IMR-90 (cell line): ENCODE measurements around the gene TNK2. TPM values are rescaled to one million over a fixed set of nuclear protein-coding genes. Genes with fewer than 3 reads are reported as not detected.

Experiments
- ATAC-seq: fragments of 200-7000 bp; cut with Tn5 transposase; 2 replicates; pipeline ENCODE4 v1.9.1; 2020; ENCODE audit warnings: low read depth, mild to moderate bottlenecking, moderate library complexity
- BruUV-seq: library from RNA; stranded (reverse); fragments of 400-500 nt; replicated peaks from 2 replicates; lab custom pipeline; 2021; lab: Mats Ljungman, UMichigan
- CTCF ChIA-PET: fragments of 300-600 bp; formaldehyde crosslinking; extraction: SDS; loops from one replicate; lab custom pipeline; 2021; ENCODE audit warnings: antibody characterized with exemption; lab: Yijun Ruan, JAX
- POLR2A ChIA-PET: fragments of 300-600 bp; sonication (Branson Sonifier 250); formaldehyde crosslinking; loops from one replicate; lab custom pipeline; 2022; ENCODE audit warnings: antibody characterized with exemption; ENCODE audit not compliant: unreplicated experiment; lab: Charles Lee
- DNase-seq: peaks from one replicate; pipeline ENCODE4 v3.0.0; 2013
- H2AFZ ChIP-seq: replicated peaks from 2 replicates; pipeline ENCODE3; 2013; ENCODE audit warnings: low read length, mild to moderate bottlenecking; ENCODE audit not compliant: poor library complexity
- H2AK5ac ChIP-seq: 2 replicates; pipeline ENCODE4 v1.6.1; 2013; ENCODE audit warnings: low read depth, low read length, inconsistent platforms
- H2AK9ac ChIP-seq: replicated peaks from 2 replicates; pipeline ENCODE3; 2013; ENCODE audit warnings: mild to moderate bottlenecking, low read depth, low read length, moderate library complexity; ENCODE audit not compliant: poor library complexity
- H2BK120ac ChIP-seq: 2 replicates; pipeline ENCODE4 v1.6.1; 2013; ENCODE audit warnings: low read depth, low read length, inconsistent platforms
- H2BK15ac ChIP-seq: 3 replicates; pipeline ENCODE4 v1.6.1; 2013; ENCODE audit warnings: low read depth, low read length, inconsistent platforms
- H2BK20ac ChIP-seq: 2 replicates; pipeline ENCODE4 v1.6.1; 2013; ENCODE audit warnings: low read depth, mild to moderate bottlenecking, inconsistent platforms, low read length, moderate library complexity
- H2BK5ac ChIP-seq: 2 replicates; pipeline ENCODE4 v1.6.1; 2013; ENCODE audit warnings: mild to moderate bottlenecking, low read depth, low read length, inconsistent platforms; ENCODE audit not compliant: poor library complexity, severe bottlenecking
- H3K14ac ChIP-seq: replicated peaks from 2 replicates; pipeline ENCODE4 v1.6.1; 2013; ENCODE audit warnings: low read depth, low read length, inconsistent platforms
- H3K18ac ChIP-seq: 2 replicates; pipeline ENCODE4 v1.6.1; 2013; ENCODE audit warnings: low read depth, low read length, control low read depth
- H3K23ac ChIP-seq: 2 replicates; pipeline ENCODE4 v1.6.1; 2013; ENCODE audit warnings: low read depth, low read length, inconsistent platforms
- H3K27ac ChIP-seq: 2 replicates; pipeline ENCODE4 v1.5.1; 2013; ENCODE audit warnings: mild to moderate bottlenecking, control low read depth, low read length; ENCODE audit not compliant: insufficient read depth
- H3K27me3 ChIP-seq: 2 replicates; pipeline ENCODE4 v1.6.1; 2013; ENCODE audit warnings: low read length; ENCODE audit not compliant: control insufficient read depth, insufficient read depth
- H3K36me3 ChIP-seq: 2 replicates; pipeline ENCODE4 v1.6.1; 2013; ENCODE audit warnings: low read length, mixed read lengths; ENCODE audit not compliant: control insufficient read depth, insufficient read depth
- H3K4ac ChIP-seq: 2 replicates; pipeline ENCODE4 v1.6.1; 2013; ENCODE audit warnings: low read depth, low read length, inconsistent platforms
- H3K4me1 ChIP-seq: 2 replicates; pipeline ENCODE4 v1.6.1; 2013; ENCODE audit warnings: low read length, mixed read lengths; ENCODE audit not compliant: control insufficient read depth, insufficient read depth
- H3K4me2 ChIP-seq: 2 replicates; pipeline ENCODE4 v1.6.1; 2013; ENCODE audit warnings: low read depth, mild to moderate bottlenecking, control low read depth, low read length, moderate library complexity
- H3K4me3 ChIP-seq: 2 replicates; pipeline ENCODE4 v1.5.1; 2013; ENCODE audit warnings: low read depth, mild to moderate bottlenecking, control low read depth, low read length, moderate library complexity; ENCODE audit not compliant: insufficient read depth
- H3K56ac ChIP-seq: 2 replicates; pipeline ENCODE4 v1.6.1; 2013; ENCODE audit warnings: low read length, inconsistent platforms; ENCODE audit not compliant: insufficient read depth; ENCODE audit errors: extremely low read depth
- H3K79me1 ChIP-seq, 2 experiments: 2 replicates each; pipeline ENCODE4 v1.6.1; 2013; ENCODE audit warnings: low read length in 2 of 2, inconsistent platforms in 1 of 2, low read depth in 1 of 2
- H3K9ac ChIP-seq: 2 replicates; pipeline ENCODE4 v1.6.1; 2013; ENCODE audit warnings: low read depth, low read length, control low read depth
- H3K9me1 ChIP-seq: 2 replicates; pipeline ENCODE4 v1.6.1; 2013; ENCODE audit warnings: low read length, inconsistent platforms; ENCODE audit not compliant: insufficient read depth
- H3K9me3 ChIP-seq: 2 replicates; pipeline ENCODE4 v1.6.1; 2013; ENCODE audit warnings: low read length; ENCODE audit not compliant: control insufficient read depth, insufficient read depth
- H4K20me1 ChIP-seq: 2 replicates; pipeline ENCODE4 v1.6.1; 2013; ENCODE audit warnings: low read length, inconsistent platforms; ENCODE audit not compliant: insufficient read depth
- H4K5ac ChIP-seq: 2 replicates; pipeline ENCODE4 v1.6.1; 2013; ENCODE audit warnings: mild to moderate bottlenecking, low read depth, low read length, control low read depth
- H4K8ac ChIP-seq, 2 experiments: 2 replicates each; pipeline ENCODE4 v1.6.1; 2013; ENCODE audit warnings: low read depth in 2 of 2, low read length in 2 of 2, control low read depth in 1 of 2, inconsistent platforms in 1 of 2
- H4K91ac ChIP-seq: 2 replicates; pipeline ENCODE4 v1.6.1; 2013; ENCODE audit warnings: low read depth, low read length, inconsistent platforms; ENCODE audit not compliant: insufficient read depth
- BHLHE40 ChIP-seq: fragments of 150-350 bp; IDR thresholded peaks from 2 replicates; pipeline ENCODE4 v1.6.1; 2016; ENCODE audit warnings: mild to moderate bottlenecking, low read depth, low read length
- CEBPB ChIP-seq: IDR thresholded peaks from 2 replicates; pipeline ENCODE4 v1.6.1; 2012; ENCODE audit warnings: low read depth, low read length, improper control_type of control experiment
- MAZ ChIP-seq: IDR thresholded peaks from 2 replicates; pipeline ENCODE4 v1.6.1; 2012; ENCODE audit warnings: low read depth, mild to moderate bottlenecking, low read length, improper control_type of control experiment, moderate library complexity, borderline replicate concordance
- NFE2L2 ChIP-seq: fragments of 150-350 bp; IDR thresholded peaks from 2 replicates; pipeline ENCODE4 v1.6.1; 2016; ENCODE audit warnings: low read depth, mild to moderate bottlenecking, low read length
- RFX5 ChIP-seq: IDR thresholded peaks from 2 replicates; pipeline ENCODE4 v1.8.0; 2012; ENCODE audit warnings: low read depth, mild to moderate bottlenecking, low read length, moderate library complexity
- WGBS, 2 experiments: methylation state at CpG; one replicate each; pipeline versions ENCODE4 v1.1.5 to v1.1.7; 2013; ENCODE audit warnings: missing lambda C conversion rate in 2 of 2; ENCODE audit not compliant: insufficient read length in 1 of 2; ENCODE audit errors: extremely low coverage in 2 of 2; 5-methylcytosine and 5-hydroxymethylcytosine counted together
- dilution Hi-C: fragments of 300-500 bp; cut with HindIII; formaldehyde crosslinking; loops from one replicate; pipeline ENCODE4 v1.14.3; 2018; ENCODE audit warnings: low sequenced_read_pairs; ENCODE audit not compliant: unreplicated experiment
- in situ Hi-C: fragments of 300-500 bp; cut with MboI; formaldehyde crosslinking; loops from 3 replicates; pipeline ENCODE4 v1.14.3; 2019; ENCODE audit warnings: low sequenced_read_pairs, inconsistent platforms, mixed read lengths
- intact Hi-C: fragments of 100-400 bp; cut with micrococcal nuclease; formaldehyde crosslinking; loops from 2 replicates; pipeline ENCODE4 v1.10.0; 2022
- polyA plus RNA-seq, 3 experiments: library from polyadenylated mRNA; depleted of rRNA; stranded (reverse); fragments of >200 nt; gene quantifications; 2 replicates each; pipeline ENCODE4 v1.2.3, GENCODE V29; 2012; ENCODE audit warnings: low replicate concordance in 1 of 3
- total RNA-seq: library from RNA; depleted of rRNA; stranded (reverse); fragments of >200 nt; gene quantifications from 2 replicates; pipeline ENCODE4 v1.2.3, GENCODE V29; 2012
- TF ChIP-seq, protein P1 (sequence below): fragments of 150-350 bp; IDR thresholded peaks from 2 replicates; pipeline ENCODE4 v1.6.1; 2016; ENCODE audit warnings: low read depth, mild to moderate bottlenecking, low read length, moderate library complexity, borderline replicate concordance

The TNK2 gene
- total and polyA plus RNA-seq, 2 of the 4 experiments (the other 2 are of a cell fraction) = 2.2 to 13.8 TPM

DNA sequence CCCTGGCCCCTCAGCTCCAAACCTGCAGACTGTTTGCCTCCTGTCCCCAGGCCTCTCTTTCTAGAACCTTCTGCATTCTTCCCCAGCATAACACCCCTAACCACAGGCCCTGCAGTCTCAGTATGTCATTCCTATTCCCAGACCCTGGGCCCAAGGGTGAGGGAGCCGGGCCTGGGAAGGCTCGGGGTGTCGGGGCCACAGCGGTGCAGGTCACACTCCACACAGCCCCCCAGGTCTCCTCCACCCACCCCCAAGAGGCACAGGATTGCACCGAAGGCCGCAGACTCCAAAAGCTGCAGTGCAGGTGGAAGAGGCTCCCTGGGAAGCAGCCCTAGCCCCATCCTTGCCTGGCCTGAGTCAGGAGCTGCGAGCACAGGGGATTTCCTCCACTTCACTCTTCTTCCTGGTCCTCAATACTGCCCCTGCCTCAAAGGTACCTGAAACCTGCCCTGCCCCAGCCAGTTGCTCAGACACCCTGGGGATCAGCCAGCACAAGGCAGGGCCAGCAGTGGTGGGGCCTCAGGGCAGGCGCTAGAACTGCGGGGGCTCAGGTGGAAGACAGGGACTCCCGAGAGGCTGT is 31.1 kb downstream of the TNK2 start:
- Histone ChIP-seq H3K23ac (no peak overlapping the region), H3K27me3 (no peaks in the 10 kb centered on the region), H2BK20ac (no peak overlapping the region), H3K14ac (no peak overlapping the region), H3K18ac (no peak overlapping the region), H3K9me1 (no peaks in the 10 kb centered on the region), H3K56ac (no peak overlapping the region), H3K4ac (no peak overlapping the region), H3K4me2 (no peak overlapping the region), H4K20me1 (no peaks in the 10 kb centered on the region), H3K9me3 (no peaks in the 10 kb centered on the region), H3K4me1 (no peaks in the 10 kb centered on the region), H2AK9ac (no peak overlapping the region), H2BK120ac (no peak overlapping the region), H2AFZ (no peak overlapping the region), H3K27ac (no peak overlapping the region), H3K9ac (no peak overlapping the region), H4K91ac (no peak overlapping the region), H2BK15ac (no peak overlapping the region), H4K8ac (no peak overlapping the region), H2BK5ac (no peak overlapping the region), H3K4me3 (no peak overlapping the region), H3K79me1 (0 out of 4 replicates have a peak, but pooled peaks cover 0 to 6% of the 10 kb centered on the region in 2 experiments), H2AK5ac (no peak overlapping the region), H4K5ac (no peak overlapping the region), H3K36me3 (peaks cover 46% of the 10 kb centered on the region)
- ATAC-seq (no peak), DNase-seq (no peak)
- in situ Hi-C loops = no loop called here
- intact Hi-C loops = no loop called here
- no TSS peak for BruUV-seq
- TF ChIP-seq RFX5 (no peak), NFE2L2 (no peak), BHLHE40 (no peak), CEBPB (no peak), MAZ (no peak)
- TF ChIP-seq, protein P1, sequence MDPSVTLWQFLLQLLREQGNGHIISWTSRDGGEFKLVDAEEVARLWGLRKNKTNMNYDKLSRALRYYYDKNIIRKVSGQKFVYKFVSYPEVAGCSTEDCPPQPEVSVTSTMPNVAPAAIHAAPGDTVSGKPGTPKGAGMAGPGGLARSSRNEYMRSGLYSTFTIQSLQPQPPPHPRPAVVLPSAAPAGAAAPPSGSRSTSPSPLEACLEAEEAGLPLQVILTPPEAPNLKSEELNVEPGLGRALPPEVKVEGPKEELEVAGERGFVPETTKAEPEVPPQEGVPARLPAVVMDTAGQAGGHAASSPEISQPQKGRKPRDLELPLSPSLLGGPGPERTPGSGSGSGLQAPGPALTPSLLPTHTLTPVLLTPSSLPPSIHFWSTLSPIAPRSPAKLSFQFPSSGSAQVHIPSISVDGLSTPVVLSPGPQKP = no peak
- WGBS, 2 experiments = 100% methylated on average over 4 of the region's 10 CpGs; no CpG with 5 or more reads in 1 of the 2 experiments
- ChIA-PET POLR2A (no interaction called here), CTCF (no interaction called here)
- dilution Hi-C loops = no loop called here
